HTERT RPE-1 (cell line): ENCODE data around the gene MRPL52.
"Not testable (repeated sequence)": the region's sequence is repeated elsewhere in the genome, so short reads cannot be mapped to it uniquely, and the experiment has no call there.

ENCODE experiments used
- in situ Hi-C: fragments of 300-500 bp; cut with MboI; formaldehyde crosslinking; loops from 4 replicates; pipeline ENCODE4 v1.14.3; 2020; ENCODE audit warnings: low sequenced_read_pairs

The MRPL52 gene

DNA sequence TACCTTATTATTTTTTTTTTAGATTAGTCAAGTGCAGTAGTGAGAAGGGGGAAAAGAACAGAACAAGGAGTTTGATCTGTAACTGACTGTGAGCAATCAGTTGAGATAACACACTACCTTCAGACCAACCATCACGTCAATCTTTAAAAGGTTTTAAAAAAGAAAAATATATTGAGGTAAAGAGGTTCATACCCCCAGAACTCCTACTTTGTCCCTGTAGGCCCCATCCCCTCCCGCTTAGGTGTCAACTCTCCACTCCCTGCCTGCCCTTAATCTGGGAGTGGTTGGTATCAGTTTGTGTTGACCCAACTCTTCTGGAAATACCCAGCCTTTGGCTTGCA is 22.9 kb downstream of the MRPL52 start:
- in situ Hi-C loops: no loop called here

DNA sequence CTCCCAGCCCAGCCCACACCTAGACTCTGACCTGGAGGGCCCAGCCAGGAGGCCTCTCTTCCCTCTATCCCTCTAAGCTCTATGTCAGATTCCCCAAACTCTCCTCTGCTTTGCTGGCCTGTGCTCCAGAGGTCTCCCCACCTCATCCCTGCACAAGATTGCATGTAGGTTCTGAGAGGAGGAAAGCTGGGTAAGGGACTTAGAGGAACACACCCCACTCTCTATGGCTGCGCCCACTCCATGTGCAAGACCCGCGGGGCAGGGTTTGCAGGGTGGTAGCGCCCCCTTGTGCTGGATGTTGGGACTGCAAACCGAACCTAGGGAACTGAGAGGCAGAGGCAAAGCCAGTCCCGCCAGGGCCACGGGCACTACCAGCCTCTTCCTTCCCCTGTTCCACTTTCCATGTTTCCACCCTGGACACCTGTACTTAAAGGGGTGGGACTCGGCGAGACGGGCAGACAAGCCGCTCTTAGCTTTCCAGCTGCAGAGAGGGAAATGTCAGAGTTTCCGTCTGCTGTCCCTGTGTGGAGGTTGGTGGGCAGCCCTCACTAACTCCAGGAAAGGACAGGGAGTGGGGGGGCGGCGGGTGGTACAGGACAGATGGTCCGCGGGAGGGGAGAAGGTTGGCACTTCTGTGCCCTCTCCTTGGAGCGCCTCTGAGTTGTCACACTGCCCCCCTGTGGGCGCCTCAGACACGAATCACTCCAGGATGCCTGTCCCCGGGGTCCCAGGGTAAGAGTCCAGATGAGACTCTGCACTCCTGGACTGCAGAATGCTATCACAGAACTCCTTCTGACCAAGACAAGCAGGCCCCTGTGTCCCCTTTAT is 23.5 kb downstream of the MRPL52 start:
- in situ Hi-C loops: no loop called here

DNA sequence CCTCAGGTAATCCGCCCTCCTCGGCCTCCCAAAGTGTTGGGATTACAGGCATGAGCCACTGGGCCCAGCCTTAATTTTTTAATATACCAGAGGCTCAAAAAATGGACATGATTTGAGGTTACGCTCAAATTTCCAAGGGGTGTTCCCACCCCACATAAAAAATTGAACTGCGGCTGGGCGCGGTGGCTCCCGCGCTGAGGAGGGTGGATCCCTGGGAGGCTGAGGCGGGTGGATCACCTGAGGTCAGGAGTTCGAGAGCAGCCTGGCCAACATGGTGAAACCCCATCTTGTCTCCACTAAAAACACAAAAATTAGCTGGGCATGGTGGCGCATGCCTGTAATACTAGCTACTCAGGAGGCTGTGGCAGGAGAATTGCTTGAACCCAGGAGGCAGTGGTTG is 24.6 kb downstream of the MRPL52 start:
- in situ Hi-C loops: not testable (repeated sequence)

DNA sequence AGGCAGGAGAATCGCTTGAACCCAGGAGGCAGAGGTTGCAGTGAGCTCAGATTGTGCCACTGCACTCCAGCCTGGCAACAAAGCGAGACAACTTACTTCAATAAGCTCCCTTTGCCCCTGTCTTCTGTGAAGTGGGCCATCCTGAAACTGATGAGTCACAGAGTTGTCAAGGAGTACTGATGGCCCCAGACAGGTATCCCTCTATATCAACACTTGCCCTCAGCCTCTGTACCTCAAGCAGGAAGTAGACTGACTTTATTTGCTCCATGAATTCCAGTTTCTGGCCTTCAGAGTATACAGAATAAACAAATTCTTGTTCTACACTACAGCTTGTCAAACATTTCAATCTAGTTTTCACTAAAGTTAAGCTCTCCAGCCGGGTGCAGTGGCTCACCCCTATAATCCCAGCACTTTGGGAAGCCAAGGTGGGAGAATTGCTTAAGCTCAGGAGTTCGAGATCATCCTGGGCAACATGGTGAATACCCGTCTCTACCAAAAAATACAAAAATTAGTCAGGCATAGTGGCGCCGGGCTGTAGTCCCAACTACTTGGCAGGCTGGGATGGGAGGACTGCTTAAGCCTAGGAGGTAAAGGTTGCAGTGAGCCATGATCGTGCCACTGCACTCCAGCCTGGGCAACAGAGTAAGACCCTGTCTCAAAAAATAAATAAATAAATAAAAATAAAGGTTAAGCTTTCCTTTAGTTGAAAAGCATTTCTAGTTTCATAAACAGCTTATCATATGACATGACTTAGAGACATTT is 25.5 kb downstream of the MRPL52 start:
- in situ Hi-C loops: no loop called here

DNA sequence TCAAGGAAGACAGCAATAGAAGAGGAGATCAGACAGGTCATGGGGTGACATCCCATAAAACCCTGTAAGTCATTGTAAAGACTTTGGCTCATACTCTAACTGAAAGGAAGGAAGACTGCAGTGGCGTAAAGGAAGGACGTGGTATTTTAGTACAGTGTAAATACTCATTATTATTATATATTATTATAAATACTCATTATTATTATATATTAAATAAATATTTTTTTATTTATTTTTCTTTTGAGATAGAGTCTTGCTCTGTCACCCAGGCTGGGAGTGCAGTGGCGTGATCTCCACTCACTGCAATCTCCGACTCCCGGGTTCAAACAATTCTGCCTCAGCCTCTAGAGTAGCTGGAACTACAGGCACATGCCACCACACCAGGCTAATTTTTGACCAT is 26.7 kb downstream of the MRPL52 start:
- in situ Hi-C loops: no loop called here

DNA sequence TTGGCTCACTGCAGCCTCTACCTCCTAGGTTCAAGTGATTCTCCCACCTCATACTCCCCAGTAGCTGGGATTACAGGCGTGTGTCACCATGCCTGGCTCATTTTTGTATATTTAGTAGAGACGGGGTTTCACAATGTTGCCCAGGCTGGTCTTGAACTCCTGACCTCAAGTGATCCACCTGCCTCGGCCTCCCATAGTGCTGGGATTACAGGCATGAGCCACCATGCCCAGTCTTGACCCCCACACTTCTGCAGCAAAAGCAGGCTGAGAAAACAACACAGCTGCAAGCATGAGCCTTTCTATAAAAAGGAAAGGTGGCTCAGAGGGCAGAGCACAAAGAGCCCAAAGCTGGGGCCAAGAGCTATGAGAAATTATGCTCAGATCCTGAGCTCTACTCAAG is 30.7 kb downstream of the MRPL52 start:
- in situ Hi-C loops: not testable (repeated sequence)

DNA sequence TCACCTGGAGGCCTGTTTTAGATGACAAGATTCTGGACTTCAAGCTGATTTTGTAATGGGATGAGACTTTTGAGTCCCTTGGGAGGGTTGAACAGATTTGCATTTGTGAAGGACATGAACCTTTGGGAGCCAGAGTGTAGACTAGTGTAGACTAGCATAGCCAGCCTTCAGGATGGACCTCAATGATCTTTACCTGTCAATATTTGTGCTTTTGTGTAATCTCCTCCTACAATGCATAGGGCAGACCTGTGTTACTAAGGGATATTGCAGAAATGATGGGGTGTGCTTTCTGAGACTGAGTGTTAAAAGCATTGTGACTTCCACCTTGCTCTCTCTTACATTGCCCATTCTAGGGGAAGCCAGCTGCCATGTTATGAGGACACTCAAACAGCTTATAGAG is 32.0 kb downstream of the MRPL52 start:
- in situ Hi-C loops: no loop called here

DNA sequence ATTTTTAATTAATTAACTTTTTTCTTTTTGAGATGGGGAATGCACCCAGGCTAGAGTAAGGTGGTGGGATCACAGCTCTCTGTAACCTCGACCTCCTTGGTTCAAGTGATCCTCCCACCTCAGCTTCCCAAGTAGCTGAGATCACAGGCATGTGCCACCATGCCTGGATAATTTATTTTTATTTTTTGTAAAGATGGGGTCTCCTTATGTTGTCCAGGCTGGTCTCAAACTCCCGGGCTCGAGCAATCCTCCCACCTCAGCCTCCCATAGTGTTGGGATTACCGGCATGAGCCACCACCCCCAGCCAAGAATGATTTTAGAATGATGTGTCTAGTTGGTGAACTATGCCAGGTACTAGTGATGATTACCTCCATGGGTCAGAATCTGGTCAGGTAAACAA is 35.3 kb downstream of the MRPL52 start:
- in situ Hi-C loops: no loop called here

DNA sequence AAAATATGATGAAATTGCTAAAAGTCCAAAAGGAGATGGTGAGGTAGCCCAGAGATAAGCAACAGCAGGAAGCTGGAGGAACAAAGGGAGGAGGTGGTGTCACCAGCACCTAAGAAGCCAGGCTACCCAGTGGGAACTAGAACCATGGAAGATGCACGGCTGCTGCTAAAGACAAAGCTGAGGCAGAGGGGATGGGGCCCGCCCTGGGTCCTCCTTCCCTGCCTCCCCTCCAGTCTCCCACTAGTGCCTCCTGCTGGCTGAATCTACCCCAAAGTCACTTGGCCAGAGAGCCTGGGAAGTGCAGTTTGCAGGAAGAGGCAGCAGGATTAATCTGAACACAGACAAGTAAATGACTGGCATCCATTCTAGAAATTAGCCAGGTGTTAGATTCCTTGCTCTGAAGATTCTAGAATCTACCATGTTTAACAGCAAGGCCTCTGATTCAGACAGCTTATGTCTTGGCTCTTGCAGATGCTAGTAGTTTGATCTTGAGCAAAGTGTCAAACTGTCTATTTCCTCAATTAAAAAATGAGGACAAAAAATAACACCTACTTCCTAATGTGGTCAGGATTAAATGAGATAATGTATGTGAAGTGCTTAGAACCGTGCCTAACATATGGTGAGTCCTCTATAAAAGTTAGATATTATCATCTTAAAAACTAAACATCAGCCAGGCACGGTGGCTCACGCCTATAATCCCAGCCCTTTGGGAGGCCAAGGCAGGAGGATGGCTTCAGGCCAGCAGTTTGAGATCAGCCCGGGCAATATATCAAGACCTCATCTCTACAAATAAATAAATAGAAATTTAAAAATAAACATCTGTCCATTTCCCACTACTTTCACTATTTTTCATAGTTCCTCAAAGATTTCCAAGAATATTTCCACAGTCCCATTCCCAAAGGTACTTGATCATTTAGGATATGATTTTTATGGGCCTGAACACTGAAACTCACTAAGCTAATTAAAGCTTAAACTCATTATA is 36.0 kb downstream of the MRPL52 start:
- in situ Hi-C loops: no loop called here

DNA sequence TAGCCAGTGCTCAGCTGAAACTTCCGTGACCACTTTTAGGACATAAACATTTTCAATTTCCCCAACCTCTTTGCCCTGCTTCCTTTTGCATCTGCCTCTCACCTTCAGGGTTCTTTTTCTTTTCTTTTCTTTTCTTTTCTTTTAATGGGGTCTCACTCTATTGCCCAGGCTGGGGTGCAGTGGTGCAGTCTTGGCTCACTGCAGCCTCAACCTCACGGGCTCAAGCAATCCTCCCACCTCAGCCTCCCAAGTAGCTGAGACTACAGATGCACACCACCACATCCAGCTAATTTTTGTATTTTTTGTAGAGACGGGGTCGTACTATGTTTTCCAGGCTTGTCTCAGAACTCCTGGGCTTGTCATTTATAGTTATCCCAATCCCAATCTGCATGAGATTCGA is 37.2 kb downstream of the MRPL52 start:
- in situ Hi-C loops: no loop called here

DNA sequence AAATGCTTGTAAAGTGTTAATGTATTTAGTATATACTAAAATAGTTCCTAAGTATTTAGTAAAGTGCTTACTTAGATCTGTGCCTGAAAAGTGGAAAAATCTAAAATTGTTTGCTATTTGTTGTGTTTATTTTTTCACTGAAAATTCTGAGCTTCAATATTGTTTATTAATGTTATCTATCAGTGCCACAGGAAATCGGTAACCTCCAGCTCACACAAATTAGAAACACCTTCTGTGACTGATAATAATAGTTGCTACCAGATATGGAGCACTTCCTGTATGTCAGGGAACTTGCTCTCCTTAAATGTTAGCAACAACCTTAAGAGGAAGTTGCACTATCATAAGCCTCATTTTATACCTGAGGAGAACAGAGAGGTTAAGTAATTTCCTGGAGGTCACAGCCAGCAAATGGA is 41.1 kb downstream of the MRPL52 start:
- in situ Hi-C loops: no loop called here

DNA sequence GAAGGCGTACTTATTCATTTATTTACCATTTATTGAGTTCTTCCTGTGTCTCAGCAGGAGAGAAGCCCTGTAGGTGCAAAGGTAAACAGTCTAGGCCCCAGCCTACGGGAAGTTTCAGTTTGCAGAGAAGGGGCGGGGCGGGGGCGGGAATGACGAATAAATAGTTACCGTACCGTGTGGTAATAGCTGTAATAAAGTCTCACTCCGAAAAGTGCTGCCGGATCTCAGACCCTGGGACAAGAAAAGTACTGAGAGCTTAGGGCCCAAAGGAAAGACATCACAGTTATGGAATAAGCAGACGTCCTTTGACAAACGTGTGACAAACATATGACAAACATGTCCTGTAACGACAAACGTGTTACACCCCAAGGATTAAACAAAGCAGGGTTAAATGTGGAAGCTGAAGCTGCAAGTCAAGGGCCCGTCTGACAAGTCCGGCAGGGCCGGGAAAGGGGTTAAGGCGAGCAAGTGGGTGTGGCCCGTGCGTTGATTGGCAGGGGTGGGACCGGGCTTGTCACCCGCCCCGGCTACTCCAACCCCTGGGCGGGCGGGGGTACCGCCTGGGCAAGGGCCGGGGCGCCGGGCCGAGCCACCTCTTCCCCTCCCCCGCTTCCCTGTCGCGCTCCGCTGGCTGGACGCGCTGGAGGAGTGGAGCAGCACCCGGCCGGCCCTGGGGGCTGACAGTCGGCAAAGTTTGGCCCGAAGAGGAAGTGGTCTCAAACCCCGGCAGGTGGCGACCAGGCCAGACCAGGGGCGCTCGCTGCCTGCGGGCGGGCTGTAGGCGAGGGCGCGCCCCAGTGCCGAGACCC is 41.7 kb downstream of the MRPL52 start, which contains the start of gene LRP10:
LRP10 (plus strand) TSS at position 517 of the 809 bp plus-strand sequence. CDS start 564 bp downstream, outside the sequence.
- in situ Hi-C loops: no loop called here

DNA sequence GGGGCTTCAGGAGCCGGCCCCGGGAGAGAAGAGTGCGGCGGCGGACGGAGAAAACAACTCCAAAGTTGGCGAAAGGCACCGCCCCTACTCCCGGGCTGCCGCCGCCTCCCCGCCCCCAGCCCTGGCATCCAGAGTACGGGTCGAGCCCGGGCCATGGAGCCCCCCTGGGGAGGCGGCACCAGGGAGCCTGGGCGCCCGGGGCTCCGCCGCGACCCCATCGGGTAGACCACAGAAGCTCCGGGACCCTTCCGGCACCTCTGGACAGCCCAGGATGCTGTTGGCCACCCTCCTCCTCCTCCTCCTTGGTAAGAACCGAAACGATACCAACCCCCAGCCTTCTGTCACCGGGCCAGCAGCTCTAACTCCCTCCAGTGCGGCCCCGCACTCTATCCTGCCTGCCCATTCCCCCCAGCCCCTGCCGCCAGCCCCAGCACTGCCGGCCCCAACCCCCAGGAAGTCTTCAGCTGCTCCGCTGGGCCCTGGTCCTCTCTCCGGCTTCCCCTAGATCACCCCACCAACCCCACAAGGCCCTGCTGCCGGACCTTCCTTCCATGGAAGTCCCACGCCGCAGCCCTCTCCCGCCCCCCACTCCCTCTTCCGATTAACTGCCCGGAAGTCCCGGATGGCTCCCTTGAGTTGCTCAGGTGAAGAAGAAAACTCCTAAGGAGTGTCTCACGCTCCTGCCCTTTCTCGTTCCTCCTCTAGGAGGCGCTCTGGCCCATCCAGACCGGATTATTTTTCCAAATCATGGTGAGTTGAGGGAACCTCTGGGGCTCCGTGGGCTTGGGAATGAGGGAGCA is 42.5 kb downstream of the MRPL52 start:
- in situ Hi-C loops: no loop called here

DNA sequence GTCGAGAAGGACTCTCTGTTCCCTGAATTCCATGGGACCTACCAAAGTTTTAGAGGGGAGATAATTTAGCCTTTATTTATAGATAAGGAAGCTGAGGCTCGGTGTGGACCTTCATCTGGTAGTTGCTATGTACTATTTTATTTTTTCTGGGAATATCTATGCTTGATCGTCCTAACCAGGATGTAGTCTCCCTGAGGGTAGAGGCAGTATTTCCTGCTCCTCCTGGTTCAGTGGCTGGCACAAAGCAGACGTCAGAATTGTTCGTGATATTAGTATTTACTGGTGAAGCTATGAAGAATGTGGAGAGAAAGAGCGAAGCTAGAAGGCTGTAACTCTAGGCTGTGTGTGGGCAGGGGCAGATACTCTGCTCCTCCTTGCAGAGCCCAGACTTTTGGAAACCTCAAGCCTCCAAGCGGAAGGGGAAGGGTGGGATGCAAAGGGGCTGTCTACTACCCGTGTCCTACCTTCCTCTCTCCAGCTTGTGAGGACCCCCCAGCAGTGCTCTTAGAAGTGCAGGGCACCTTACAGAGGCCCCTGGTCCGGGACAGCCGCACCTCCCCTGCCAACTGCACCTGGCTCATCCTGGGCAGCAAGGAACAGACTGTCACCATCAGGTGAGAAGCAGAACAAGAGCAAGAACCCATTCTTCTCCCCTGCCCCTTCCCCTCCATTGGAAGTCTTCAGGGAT is 43.3 kb downstream of the MRPL52 start:
- in situ Hi-C loops: no loop called here

DNA sequence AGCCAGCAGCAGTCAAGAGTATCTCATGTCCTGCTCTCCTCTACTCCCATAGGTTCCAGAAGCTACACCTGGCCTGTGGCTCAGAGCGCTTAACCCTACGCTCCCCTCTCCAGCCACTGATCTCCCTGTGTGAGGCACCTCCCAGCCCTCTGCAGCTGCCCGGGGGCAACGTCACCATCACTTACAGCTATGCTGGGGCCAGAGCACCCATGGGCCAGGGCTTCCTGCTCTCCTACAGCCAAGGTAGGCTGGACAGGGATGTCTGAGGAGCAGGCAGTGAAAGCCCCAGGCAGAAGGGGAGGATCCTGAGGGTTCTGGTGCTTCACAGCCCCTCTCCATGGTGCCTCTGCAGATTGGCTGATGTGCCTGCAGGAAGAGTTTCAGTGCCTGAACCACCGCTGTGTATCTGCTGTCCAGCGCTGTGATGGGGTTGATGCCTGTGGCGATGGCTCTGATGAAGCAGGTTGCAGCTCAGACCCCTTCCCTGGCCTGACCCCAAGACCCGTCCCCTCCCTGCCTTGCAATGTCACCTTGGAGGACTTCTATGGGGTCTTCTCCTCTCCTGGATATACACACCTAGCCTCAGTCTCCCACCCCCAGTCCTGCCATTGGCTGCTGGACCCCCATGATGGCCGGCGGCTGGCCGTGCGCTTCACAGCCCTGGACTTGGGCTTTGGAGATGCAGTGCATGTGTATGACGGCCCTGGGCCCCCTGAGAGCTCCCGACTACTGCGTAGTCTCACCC is 45.5 kb downstream of the MRPL52 start:
- in situ Hi-C loops: no loop called here

DNA sequence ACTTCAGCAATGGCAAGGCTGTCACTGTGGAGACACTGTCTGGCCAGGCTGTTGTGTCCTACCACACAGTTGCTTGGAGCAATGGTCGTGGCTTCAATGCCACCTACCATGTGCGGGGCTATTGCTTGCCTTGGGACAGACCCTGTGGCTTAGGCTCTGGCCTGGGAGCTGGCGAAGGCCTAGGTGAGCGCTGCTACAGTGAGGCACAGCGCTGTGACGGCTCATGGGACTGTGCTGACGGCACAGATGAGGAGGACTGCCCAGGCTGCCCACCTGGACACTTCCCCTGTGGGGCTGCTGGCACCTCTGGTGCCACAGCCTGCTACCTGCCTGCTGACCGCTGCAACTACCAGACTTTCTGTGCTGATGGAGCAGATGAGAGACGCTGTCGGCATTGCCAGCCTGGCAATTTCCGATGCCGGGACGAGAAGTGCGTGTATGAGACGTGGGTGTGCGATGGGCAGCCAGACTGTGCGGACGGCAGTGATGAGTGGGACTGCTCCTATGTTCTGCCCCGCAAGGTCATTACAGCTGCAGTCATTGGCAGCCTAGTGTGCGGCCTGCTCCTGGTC is 46.1 kb downstream of the MRPL52 start:
- in situ Hi-C loops: no loop called here

DNA sequence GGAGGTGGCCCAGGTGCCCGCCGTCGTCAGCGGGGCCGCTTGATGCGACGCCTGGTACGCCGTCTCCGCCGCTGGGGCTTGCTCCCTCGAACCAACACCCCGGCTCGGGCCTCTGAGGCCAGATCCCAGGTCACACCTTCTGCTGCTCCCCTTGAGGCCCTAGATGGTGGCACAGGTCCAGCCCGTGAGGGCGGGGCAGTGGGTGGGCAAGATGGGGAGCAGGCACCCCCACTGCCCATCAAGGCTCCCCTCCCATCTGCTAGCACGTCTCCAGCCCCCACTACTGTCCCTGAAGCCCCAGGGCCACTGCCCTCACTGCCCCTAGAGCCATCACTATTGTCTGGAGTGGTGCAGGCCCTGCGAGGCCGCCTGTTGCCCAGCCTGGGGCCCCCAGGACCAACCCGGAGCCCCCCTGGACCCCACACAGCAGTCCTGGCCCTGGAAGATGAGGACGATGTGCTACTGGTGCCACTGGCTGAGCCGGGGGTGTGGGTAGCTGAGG is 47.4 kb downstream of the MRPL52 start:
- in situ Hi-C loops: no loop called here
